ENCODE measurements around the gene RBMS1. TPM values are rescaled to one million over a fixed set of nuclear protein-coding genes. Genes with fewer than 3 reads are reported as not detected.

The RBMS1 gene
- total RNA-seq, 1 donor from 2014 or later: 116 TPM

DNA sequence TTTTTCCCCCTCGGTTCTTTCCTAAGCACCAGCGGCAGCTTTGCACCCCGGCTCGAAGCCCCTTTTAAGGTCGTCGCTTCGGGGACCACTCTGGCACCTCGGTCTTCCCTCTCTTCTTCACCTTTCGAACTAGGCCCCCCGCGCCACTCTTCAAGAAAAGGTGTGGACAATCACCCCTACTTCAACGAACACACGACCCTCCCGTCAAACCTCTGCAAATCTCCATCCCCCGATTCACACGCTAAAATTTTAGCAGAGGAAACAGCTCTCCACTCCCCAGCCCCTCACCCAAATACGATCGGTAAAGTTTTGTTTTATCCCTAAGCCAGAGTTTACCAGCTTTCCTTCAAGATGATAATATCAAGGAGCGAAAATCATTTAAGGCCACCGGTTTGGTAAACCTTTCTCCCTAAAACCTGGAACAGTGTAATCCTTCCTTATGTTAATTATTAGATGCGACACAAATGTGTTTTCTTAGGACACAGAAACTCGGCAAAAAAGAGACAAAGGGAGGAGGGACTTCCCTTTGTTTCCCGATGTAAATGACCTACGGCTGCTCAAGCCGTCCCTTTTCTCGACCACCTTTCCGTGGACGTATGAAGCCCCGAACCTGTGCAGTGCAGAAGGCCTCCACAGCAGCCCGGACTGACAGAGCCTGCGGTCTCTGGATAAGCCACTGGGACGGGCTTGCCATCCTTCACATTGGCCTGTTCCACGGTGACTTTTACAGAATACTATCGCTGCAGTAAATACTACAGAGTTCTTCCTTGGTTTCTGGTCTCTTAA, 85.2 kb downstream of the RBMS1 start:
- no peak for DNase-seq (ENCODE audit: low read depth)

DNA sequence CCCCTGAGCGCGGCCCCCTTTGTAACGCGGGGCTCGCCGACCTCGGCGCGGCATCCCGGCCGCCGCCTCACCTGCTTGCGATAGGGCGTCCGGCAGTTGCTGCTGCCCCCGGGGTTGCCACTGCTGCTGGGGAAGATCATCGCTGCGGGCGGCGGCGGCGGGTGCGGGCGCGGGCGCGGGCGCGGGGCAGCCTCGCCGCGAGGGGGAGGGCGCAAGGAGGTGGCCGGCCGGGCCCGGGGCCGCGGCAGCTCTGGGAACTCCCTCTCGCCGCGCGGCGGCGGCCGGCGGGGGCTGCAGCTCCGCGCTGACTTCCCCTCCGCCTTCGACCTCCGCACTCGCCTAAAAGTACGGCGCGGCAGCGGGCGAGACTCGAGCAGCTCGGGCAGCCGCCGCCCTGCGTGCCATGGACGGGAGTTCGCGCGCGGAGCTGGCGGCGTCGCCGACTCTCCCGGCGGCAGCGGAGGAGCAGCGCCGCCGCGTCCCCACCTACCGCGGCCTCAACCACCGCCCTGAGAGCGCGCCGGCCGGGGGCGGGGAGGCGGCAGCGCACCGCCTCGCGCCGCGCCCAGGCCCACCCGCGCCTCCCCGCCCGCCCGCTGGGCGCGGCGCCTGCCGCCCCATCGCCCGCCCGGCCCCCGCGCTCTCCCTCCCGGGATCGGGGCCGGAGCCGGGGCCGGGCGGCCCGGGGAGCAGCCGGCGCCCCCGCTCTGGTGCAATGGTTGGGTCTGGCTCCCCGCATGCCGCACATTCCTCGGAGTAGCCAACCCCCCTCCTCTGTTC, 86.0 kb downstream of the RBMS1 start:
- DNase-seq (ENCODE audit: low read depth): no peak

DNA sequence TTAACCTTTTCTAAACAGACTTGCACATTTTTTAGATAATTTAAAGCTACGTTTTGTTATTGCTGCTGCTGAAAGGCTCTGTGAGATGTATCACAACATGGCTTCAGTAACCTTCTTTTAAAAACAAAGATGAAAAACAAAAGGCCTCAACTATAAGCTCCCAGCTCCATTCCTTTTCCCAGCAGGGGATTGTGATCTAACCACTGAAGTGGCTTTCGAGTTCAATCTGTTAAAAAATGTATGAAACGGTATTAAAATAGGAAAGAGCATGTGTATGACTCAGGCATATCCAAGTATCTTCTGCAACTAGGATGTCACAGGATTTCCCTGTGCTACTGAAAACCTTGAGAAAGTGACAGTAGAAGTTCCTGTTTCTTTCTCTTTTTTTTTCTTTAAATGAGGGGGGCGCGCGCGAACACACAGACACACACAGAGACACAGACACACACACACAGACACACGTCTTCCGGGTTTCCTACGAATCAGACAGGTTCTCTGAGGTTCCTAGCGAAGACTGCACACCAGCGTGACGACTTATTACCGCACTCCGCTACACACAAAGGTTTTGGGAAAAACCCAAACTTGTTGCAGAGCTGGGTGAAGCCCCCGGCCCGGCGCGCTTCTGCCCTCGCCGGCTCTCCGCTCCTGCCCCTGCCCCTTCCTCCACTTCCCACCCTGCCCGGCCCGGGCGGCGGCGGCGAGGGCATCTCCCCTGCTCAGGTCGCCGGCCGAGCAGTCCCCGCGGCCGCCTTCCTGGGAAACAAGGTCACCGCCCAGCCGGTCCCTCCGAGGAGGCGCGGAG, 86.8 kb downstream of the RBMS1 start:
- DNase-seq (ENCODE audit: low read depth): peak; percentile 67

DNA sequence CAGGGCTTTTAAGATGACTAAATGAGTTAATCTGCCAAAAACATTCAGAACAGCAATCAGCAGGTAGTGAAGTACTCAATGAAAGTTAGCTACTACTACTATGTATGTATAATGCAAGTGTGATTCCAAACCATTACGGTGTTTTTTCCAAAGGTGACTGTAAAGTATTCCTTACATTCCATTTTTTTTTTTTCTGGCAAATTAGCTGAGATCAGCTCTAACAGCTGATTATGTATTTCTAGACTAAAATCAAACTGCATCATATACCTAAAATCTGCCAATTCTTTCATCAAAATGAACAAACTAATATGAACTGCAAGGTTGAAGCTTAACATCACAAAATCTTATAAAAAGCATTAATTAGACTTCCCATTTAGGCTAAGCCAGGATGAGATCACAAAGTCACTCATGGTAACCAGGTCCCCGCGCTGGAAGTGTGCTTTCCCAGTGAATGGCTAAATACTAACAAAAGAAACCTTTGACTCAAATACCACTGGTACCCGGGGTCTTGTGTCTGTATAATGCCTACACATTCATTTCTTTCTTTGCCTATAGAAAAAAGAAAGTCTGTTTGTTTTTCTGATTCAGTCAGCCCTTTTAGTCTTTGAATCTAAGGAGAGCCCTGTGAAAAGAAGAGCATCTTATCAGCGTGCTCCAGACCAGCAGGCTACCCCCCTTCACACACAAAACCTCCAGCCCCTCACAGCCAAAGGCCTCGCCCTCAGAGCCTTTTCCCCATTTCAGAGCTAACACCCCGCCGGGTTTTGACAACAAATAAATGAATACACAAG, 88.3 kb downstream of the RBMS1 start:
- no peak for DNase-seq (ENCODE audit: low read depth)

DNA sequence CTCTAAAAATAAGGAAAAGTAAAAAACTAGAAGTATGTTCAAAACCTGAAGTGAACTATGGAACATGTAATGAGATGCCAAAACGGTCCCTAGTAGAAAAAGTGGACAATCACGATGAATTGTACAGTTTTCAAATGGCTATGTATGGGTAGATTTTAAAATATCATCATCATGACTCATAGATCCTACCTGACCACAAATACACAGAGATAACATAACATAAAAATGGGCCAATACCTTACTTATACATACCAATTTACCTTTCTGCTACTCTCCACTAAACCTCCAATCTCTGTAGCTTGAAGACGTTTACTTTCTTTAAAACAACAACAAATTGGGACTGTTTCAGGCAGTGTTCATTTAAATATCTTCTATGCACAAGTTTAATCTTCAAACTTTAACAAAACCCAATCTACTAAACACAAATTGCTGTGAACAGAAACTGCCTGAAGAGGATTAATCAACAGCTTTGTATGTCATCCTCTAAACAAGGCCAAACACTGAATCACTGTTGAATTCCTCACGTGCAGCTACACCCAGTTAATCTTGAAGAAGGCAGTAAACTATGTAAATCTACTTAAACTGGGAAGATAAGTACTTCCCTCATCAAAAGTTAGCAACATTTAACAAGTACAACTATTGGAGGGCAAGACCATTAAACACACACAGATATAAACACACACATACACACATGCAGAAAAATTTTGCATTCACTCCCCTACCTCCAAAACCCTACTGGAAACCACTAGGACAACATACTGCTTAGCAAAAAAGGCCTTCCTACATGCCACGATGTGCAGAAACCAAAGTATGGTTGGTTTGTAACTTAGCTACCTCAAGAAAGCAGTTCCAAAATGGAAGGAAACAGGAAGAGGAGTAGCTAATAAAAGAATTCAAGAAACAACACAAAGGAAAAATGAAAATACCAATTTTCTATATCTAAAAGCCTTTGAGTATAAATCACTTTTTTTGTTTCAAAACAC, 90.3 kb downstream of the RBMS1 start:
- DNase-seq (ENCODE audit: low read depth): peak; percentile 80

DNA sequence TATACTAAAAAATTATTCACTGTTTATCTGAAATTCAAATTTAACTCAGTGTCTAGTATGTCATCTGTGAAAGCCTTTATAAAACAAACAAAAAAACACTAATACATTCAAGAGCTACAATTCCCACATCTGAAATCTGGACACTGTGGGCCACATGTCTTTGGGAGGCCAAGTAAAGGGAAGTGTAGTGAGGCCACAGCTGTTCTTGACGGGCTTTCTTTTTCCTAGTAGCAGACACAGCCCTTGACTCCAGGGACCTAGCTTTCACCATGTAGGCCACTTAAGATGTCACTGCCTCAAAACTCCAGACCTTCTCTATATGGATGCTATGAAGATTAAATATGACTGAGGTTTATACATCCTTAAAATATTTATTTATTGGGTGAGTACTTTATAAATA, 91.1 kb downstream of the RBMS1 start:
- DNase-seq (ENCODE audit: low read depth): no peak

DNA sequence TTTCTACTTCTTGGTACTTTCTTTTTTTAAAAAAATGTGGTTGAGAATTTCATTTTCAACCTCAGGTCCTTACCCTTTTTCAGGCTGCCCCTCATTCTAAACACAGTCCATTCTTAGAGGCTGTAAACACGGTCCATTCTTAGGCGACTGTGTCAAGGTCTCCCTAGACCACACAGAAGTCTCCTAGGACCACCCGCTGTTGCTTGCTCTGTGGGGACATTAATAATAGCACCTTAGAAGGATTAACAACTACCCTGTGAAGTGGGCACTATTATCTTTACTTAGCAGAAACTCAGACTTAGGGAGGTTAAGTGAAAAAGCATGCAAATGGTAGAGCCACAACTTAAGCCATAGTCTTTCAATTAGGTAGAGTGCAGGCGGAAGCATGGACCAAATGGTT, 91.7 kb downstream of the RBMS1 start:
- no peak for DNase-seq (ENCODE audit: low read depth)

DNA sequence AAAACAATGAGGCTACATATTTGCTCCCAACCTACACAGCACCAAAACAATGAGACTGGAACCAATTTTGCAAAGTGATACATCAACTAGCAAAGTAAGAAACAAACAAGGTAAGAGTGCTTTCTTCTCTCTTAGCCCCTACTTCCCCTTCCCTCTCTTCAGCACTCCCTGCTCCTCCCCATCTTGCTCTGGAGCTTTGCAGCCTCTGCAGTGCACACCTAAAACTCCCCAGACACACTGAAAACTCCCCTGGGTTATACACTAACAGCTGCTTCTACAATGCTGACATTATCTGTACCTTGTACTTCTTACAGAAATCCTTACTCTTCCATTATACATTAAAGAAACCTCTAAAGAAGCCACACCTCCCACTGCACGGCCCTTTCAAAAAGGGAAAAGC, 93.7 kb downstream of the RBMS1 start:
- DNase-seq (ENCODE audit: low read depth): no peak

DNA sequence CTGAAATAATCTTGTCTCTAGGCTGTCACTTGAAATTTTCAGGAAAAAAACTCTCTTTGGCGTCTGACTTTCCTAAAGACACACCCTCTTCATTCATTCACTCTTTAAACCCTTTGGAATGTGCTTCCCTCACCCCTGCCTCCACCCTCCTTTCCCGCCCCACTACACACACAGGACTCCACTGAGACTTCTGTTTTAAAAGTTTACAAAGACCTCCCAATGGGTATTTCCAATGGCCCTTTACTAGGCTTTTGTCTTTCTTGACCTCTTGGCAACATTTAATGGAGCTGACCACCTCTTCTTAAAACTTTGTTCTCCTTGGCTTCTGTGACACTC, 96.1 kb downstream of the RBMS1 start:
- DNase-seq (ENCODE audit: low read depth): peak; percentile 56

DNA sequence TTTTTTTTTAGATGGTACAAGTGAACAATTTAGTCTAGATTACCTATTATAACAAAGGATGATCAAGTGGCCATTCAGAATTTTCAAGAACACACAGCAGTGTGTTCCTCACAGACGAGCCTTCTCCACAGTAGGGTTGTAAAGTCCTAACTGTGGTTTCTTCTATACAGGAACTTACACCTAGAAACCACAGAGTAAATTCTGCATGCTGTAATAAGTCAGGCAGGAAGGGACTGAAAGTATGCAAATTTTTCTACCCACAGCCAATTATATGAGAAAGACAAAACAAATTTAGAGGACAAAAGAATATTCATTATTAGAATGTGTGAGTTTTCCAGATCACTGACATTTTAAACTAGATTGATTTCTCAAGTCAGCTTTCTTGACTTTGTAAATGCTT, 99.5 kb downstream of the RBMS1 start:
- peak; percentile 53 for DNase-seq (ENCODE audit: low read depth)

DNA sequence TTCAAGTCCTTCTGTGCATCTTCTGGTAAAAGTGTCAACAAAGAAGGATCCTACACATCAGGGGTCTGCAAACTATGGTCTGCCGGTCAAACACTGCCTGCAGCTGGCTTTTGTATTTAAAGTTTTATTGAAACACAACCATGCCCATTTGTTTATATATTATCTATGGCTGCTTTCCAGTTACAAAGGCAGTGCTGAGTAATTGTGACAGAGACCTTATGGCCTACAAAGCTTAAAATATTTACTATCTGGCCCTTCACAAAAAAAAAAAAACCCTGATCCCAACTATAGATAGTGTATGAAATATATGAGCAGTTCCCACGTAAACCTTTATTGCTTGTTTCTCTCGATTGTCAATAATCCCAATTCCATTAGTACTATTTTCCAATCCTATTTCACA, 101.4 kb downstream of the RBMS1 start:
- DNase-seq (ENCODE audit: low read depth): no peak

DNA sequence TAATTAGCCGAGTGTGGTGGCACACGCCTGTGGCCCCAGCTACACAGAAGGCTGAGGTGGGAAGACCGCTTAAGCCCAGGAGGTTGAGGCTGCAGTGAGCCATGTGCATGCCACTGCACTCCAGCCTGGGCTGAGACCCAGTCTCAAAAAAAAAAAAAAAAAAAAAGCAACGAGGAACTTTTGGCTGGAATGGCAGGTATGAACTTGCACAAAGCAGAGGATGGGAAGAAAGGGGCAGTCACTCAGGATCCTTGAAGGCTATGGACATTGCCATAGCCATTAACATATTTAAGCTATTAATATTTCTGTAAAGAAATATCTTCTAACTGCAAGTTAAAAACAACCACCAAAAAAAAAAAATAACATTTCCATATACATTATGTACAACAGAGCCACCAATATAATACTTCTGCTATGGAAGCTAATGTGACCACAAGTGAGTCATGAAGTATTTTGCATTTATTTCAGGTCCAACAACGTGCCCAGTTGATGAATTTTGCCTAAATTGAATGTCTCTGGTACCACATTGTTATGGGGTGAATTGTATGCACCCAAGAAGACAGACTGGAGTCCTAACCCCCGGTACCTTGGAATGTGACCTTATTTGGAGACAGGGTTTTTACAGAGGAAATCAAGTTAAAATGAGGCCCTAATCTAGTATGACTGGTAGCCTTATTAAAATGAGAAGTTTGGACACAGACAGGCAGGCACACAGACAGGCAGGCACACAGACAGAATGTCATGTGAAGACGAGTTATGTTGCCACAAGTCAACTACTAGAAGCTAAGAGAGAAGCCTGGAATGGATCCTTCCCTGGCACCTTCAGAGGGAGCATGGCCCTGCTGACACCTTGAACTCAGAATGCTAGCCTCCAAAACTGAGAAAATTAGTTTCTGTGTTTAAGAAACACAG, 102.8 kb downstream of the RBMS1 start:
- DNase-seq (ENCODE audit: low read depth): peak; percentile 61

DNA sequence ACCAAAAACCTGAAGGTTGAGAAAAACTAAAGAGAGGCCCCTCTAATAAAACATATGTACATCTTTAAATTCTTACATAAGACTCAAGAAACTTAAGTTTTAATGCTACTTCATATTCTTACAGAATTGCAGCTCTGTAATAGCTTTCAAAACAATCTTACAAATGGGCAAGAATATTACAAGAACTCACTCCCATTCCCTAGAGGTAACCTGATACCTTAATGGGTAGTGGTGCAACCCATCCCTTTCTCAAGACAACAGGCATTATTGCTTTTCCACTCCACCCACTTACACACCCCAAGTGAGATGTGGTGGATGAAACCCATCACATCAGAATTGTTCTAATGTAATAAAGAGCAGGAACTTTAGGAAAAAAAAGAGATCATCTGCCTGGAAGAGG, 103.7 kb downstream of the RBMS1 start:
- DNase-seq (ENCODE audit: low read depth): no peak

DNA sequence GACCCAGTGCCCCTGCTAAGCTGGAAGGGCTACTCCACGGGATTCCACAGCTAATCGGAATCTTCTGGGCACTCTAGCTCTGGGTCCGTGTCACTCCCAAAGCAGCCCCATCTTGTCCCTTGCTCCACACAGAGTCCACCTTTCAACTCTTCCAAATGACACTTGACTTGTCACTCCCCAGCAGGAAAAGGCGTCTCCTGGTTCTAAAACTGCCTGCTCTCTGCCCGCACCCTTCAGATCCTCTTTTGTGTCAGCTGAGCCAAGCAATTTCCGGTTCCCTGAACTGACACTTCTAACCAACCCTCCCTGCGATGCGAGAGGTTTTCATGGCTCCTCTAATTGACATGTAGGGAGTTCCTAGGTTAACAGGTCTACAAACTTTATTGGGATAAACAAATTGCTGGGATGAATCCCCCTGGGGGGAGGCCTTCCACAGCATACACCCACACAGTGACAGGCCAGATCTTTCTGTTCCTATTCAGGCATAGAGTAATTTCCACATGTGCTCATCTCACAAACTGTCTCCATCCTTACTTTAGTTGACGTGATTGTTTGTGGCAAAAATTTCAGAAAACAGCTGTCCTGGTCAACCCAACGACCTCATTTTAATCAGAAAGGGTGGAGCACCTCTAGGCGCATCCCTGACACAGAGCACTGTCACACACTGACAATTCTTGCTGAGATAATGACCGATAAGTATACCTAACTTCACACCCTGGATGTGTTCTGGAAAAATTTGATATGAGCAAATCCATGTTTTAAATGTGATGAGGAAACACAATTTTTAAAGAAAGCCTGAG, 104.9 kb downstream of the RBMS1 start:
- DNase-seq (ENCODE audit: low read depth): no peak

DNA sequence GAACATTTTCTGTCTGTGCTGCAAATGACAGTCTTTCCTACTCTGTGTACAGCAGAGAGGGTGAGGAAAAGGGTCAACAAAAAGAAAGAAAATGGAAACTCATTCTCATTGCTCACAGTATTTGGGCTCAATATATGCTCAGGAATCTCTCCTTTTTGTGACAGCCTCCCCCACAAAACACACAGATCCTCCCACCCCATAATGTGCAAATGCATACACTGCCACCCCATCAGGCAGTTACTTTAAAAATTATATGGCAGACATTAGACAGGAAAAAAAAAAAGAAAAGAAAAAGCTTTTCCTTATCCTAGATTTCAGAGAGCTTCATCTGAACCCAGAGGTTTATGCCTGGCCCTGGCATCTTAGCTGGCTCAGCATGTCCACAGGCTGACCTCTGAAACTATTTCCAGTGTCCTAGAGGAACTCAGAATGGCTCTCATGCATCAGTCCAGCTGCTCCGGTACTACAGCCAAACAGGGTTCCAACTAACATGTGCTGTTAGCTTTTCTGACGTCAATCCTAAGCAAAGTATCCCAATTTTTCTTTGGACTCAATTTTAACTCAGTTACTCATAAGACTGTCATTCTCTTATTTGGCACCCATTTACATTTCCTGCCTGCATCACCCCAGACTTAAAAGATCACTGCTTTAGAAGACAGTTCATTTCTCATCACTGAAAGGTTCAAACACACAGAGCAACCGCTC, 105.9 kb downstream of the RBMS1 start:
- no peak for DNase-seq (ENCODE audit: low read depth)

DNA sequence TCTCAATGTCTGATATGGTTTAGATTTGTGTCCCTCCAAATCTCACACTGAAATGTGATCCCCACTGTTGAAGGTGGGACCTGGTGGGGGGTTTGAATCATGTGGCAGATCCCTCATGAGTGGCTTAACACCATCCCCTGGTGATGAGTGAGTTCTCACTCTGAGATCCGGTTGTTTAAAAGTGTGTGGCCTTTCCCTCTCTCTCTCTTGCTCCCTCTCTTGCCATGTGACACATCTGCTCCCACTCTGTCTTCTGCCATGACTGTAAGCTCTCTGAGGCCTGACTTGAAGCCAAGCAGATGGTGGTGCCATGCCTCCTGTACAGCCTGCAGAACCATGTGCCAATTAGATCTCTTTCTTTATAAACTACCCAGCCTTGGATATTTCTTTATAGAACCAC, 108.8 kb downstream of the RBMS1 start:
- no peak for DNase-seq (ENCODE audit: low read depth)

DNA sequence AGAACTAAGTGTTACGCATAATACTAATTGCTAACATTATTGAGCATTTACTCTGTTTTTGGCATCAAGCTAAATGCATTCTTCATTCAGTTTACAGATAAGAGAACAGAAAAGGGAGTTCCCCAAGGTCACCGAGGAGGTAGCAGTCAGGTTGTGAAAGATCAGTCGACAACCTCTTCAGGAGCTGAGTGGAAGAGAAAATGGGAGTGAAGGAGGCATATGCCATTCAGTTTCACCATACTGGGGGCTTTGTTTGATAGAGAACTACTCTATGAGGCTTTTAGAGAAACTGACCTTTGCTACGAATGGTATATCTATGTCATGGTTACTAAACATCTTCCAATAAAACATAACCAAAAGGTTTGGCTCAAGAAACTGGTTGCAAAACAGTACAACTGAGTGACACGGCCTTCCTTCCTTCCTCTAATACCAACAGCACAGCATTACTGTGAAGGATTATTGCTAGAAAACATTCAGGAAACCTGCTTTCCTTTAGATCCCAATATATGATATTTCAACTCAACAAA, 112.1 kb downstream of the RBMS1 start:
- DNase-seq (ENCODE audit: low read depth): no peak

DNA sequence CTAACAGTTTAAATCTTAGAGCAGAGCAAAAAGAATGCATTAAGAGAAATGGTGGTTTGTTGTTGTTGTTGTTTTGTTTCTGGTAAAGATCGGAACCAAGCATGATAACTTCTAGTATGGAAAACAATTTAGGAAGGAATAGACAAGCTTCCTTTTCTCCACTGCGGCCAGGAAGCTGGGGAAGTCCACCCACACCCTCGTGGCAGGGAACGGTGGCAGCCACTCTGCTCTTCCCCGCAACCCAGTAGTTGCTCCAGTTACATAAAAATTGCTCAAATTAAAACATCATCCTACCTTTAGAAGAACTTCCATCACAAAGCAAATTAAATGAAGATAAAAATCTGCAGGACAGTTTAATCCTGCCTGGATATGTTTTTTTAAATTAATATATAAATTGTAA, 113.0 kb downstream of the RBMS1 start:
- no peak for DNase-seq (ENCODE audit: low read depth)

Measured in renal cortical epithelial cell (primary cell).